ENCODE data around the gene ZNF235.
"Not testable (repeated sequence)": the region's sequence is repeated elsewhere in the genome, so short reads cannot be mapped to it uniquely, and the experiment has no call there.

Gene ZNF235

DNA sequence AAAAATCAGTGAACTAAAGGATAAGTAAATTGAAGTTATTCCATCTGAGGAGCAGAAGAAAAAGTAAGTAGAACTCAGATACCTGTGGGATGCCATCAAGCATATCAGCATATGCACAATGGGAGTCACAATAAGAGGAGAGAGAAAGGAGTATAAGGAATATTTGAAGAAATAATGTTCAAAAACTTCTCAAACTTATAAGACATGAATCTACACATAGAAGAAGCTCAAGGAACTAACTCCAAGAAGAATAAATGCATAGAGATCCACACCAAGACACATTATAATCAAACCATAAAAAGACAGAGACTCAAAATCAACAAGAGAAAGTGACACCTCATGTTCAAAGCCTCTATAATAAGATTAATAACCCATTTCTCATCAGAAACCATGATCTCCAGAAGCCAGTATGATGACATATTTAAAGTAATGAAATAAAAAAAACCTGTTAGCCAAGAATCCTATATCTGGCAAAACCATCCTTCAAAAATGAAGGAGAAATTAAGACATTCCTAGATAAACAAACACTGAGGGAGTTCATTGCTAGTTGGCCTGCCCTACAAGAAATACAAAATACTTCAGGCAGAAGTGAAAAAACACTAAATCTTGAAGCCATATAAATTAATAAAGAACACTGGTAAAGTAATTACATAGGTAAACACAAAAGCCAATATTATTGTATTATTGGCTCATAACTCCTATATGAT lies 49.0 kb downstream of the ZNF235 start:
- no peak for ATAC-seq
- TF ChIP-seq, protein P1, sequence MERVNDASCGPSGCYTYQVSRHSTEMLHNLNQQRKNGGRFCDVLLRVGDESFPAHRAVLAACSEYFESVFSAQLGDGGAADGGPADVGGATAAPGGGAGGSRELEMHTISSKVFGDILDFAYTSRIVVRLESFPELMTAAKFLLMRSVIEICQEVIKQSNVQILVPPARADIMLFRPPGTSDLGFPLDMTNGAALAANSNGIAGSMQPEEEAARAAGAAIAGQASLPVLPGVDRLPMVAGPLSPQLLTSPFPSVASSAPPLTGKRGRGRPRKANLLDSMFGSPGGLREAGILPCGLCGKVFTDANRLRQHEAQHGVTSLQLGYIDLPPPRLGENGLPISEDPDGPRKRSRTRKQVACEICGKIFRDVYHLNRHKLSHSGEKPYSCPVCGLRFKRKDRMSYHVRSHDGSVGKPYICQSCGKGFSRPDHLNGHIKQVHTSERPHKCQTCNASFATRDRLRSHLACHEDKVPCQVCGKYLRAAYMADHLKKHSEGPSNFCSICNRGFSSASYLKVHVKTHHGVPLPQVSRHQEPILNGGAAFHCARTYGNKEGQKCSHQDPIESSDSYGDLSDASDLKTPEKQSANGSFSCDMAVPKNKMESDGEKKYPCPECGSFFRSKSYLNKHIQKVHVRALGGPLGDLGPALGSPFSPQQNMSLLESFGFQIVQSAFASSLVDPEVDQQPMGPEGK (CRISPR knock-in tag; IDR thresholded peaks at IDR 0.05; ENCODE audit: borderline replicate concordance) = no peak
- TF ChIP-seq, protein P2, sequence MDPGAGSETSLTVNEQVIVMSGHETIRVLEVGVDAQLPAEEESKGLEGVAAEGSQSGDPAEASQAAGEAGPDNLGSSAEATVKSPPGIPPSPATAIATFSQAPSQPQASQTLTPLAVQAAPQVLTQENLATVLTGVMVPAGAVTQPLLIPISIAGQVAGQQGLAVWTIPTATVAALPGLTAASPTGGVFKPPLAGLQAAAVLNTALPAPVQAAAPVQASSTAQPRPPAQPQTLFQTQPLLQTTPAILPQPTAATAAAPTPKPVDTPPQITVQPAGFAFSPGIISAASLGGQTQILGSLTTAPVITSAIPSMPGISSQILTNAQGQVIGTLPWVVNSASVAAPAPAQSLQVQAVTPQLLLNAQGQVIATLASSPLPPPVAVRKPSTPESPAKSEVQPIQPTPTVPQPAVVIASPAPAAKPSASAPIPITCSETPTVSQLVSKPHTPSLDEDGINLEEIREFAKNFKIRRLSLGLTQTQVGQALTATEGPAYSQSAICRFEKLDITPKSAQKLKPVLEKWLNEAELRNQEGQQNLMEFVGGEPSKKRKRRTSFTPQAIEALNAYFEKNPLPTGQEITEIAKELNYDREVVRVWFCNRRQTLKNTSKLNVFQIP (CRISPR knock-in tag; IDR thresholded peaks at IDR 0.05; ENCODE audit: borderline replicate concordance, low read depth) = no peak
- TF ChIP-seq ZFP30 (CRISPR knock-in tag; IDR thresholded peaks at IDR 0.05) (no peak), GLIS3 (CRISPR knock-in tag; IDR thresholded peaks at IDR 0.05) (no peak), TOX (CRISPR knock-in tag; IDR thresholded peaks at IDR 0.05; ENCODE audit: borderline replicate concordance) (no peak), BACH2 (CRISPR knock-in tag; IDR thresholded peaks at IDR 0.05; ENCODE audit: borderline replicate concordance) (no peak), CSDC2 (CRISPR knock-in tag; IDR thresholded peaks at IDR 0.05) (no peak), ZFP3 (CRISPR knock-in tag; IDR thresholded peaks at IDR 0.05) (no peak), ISL1 (CRISPR knock-in tag; IDR thresholded peaks at IDR 0.05) (no peak), RARB (CRISPR knock-in tag; IDR thresholded peaks at IDR 0.05) (no peak), PPARA (CRISPR knock-in tag; IDR thresholded peaks at IDR 0.05; ENCODE audit: borderline replicate concordance) (no peak), ZNF565 (CRISPR knock-in tag; conservative IDR thresholded peaks at IDR 0.05; ENCODE audit: low read depth) (no peak), ZNF70 (CRISPR knock-in tag; IDR thresholded peaks at IDR 0.05) (no peak), ZNF8 (CRISPR knock-in tag; IDR thresholded peaks at IDR 0.05) (no peak)
- TF ChIP-seq, protein P3, sequence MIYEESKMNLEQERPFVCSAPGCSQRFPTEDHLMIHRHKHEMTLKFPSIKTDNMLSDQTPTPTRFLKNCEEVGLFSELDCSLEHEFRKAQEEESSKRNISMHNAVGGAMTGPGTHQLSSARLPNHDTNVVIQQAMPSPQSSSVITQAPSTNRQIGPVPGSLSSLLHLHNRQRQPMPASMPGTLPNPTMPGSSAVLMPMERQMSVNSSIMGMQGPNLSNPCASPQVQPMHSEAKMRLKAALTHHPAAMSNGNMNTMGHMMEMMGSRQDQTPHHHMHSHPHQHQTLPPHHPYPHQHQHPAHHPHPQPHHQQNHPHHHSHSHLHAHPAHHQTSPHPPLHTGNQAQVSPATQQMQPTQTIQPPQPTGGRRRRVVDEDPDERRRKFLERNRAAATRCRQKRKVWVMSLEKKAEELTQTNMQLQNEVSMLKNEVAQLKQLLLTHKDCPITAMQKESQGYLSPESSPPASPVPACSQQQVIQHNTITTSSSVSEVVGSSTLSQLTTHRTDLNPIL (CRISPR knock-in tag; IDR thresholded peaks at IDR 0.05; ENCODE audit: low read depth) = no peak
- TF ChIP-seq, protein P4, sequence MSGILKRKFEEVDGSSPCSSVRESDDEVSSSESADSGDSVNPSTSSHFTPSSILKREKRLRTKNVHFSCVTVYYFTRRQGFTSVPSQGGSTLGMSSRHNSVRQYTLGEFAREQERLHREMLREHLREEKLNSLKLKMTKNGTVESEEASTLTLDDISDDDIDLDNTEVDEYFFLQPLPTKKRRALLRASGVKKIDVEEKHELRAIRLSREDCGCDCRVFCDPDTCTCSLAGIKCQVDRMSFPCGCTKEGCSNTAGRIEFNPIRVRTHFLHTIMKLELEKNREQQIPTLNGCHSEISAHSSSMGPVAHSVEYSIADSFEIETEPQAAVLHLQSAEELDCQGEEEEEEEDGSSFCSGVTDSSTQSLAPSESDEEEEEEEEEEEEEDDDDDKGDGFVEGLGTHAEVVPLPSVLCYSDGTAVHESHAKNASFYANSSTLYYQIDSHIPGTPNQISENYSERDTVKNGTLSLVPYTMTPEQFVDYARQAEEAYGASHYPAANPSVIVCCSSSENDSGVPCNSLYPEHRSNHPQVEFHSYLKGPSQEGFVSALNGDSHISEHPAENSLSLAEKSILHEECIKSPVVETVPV (CRISPR knock-in tag; IDR thresholded peaks at IDR 0.05) = no peak

DNA sequence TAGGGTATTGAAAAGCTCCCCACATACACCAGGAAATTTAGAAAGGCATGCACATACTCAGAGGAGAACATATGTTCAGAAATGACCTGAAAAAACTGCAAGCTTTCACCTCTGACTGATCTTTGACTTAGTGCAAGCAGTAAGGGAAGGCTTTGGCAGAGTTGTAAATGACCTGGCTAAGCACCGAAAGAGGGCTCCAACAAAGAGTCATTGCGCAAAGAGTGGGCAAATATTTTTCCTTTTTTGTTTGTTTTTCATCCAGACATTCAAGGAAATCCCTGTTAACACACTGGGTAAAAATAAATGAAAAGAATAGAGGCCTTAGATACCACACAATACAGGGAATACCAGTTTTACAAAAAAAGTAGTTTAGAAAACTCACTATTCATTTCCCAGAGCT lies 50.3 kb downstream of the ZNF235 start:
- TF ChIP-seq ESRRG (CRISPR knock-in tag; IDR thresholded peaks at IDR 0.05) = no peak
- no peak for TF ChIP-seq ZNF70 (CRISPR knock-in tag; IDR thresholded peaks at IDR 0.05)
- TF ChIP-seq, protein P3 (CRISPR knock-in tag; IDR thresholded peaks at IDR 0.05; ENCODE audit: low read depth) = no peak
- no peak for TF ChIP-seq ZFP30 (CRISPR knock-in tag; IDR thresholded peaks at IDR 0.05)
- TF ChIP-seq, protein P5, sequence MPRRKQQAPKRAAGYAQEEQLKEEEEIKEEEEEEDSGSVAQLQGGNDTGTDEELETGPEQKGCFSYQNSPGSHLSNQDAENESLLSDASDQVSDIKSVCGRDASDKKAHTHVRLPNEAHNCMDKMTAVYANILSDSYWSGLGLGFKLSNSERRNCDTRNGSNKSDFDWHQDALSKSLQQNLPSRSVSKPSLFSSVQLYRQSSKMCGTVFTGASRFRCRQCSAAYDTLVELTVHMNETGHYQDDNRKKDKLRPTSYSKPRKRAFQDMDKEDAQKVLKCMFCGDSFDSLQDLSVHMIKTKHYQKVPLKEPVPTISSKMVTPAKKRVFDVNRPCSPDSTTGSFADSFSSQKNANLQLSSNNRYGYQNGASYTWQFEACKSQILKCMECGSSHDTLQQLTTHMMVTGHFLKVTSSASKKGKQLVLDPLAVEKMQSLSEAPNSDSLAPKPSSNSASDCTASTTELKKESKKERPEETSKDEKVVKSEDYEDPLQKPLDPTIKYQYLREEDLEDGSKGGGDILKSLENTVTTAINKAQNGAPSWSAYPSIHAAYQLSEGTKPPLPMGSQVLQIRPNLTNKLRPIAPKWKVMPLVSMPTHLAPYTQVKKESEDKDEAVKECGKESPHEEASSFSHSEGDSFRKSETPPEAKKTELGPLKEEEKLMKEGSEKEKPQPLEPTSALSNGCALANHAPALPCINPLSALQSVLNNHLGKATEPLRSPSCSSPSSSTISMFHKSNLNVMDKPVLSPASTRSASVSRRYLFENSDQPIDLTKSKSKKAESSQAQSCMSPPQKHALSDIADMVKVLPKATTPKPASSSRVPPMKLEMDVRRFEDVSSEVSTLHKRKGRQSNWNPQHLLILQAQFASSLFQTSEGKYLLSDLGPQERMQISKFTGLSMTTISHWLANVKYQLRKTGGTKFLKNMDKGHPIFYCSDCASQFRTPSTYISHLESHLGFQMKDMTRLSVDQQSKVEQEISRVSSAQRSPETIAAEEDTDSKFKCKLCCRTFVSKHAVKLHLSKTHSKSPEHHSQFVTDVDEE (CRISPR knock-in tag; IDR thresholded peaks at IDR 0.05) = no peak
- TF ChIP-seq, protein P2 (CRISPR knock-in tag; IDR thresholded peaks at IDR 0.05; ENCODE audit: borderline replicate concordance, low read depth) = no peak
- no peak for TF ChIP-seq ZNF565 (CRISPR knock-in tag; conservative IDR thresholded peaks at IDR 0.05; ENCODE audit: low read depth)
- TF ChIP-seq RARB (CRISPR knock-in tag; IDR thresholded peaks at IDR 0.05) = no peak
- TF ChIP-seq BACH2 (CRISPR knock-in tag; IDR thresholded peaks at IDR 0.05; ENCODE audit: borderline replicate concordance) = no peak
- no peak for TF ChIP-seq CSDC2 (CRISPR knock-in tag; IDR thresholded peaks at IDR 0.05)
- TF ChIP-seq ZNF8 (CRISPR knock-in tag; IDR thresholded peaks at IDR 0.05) = no peak
- TF ChIP-seq, protein P1 (CRISPR knock-in tag; IDR thresholded peaks at IDR 0.05; ENCODE audit: borderline replicate concordance) = no peak
- TF ChIP-seq ARNTL (CRISPR knock-in tag; IDR thresholded peaks at IDR 0.05; ENCODE audit: borderline replicate concordance, low read depth) = no peak
- TF ChIP-seq TOX (CRISPR knock-in tag; IDR thresholded peaks at IDR 0.05; ENCODE audit: borderline replicate concordance) = no peak
- no peak for TF ChIP-seq ISL1 (CRISPR knock-in tag; IDR thresholded peaks at IDR 0.05)
- no peak for TF ChIP-seq TCF4 (CRISPR knock-in tag; IDR thresholded peaks at IDR 0.05; ENCODE audit: borderline replicate concordance)
- TF ChIP-seq SNAI2 (CRISPR knock-in tag; IDR thresholded peaks at IDR 0.05) = no peak
- no peak for TF ChIP-seq PPARA (CRISPR knock-in tag; IDR thresholded peaks at IDR 0.05; ENCODE audit: borderline replicate concordance)
- no peak for ATAC-seq

DNA sequence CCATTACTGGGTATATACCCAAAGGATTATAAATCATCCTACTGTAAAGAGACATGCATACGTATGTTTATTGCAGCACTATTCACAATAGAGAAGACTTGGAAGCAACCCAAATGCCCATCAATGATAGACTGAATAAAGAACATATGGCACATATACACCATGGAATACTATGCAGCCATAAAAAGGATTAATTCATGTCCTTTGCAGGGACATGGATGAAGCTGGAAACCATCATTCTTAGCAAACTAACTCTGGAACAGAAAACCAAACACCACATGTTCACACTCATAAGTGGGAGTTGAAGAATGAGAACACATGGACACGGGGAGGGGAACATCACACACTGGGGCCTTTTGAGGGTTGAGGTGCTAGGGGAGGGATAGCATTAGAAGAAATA lies 51.4 kb downstream of the ZNF235 start:
- not testable (repeated sequence) for ATAC-seq

Data from SK-N-SH treated with all-trans-retinoic acid at 6 μM for 48 hours (cell line).